ENCODE results near the gene DOK7. TPM values are rescaled to one million over a fixed set of nuclear protein-coding genes. Genes with fewer than 3 reads are reported as not detected.

Gene DOK7
- total RNA-seq, 4 donors from 2014 or later, result 0.26 to 0.45 TPM; not detected in 2

DNA sequence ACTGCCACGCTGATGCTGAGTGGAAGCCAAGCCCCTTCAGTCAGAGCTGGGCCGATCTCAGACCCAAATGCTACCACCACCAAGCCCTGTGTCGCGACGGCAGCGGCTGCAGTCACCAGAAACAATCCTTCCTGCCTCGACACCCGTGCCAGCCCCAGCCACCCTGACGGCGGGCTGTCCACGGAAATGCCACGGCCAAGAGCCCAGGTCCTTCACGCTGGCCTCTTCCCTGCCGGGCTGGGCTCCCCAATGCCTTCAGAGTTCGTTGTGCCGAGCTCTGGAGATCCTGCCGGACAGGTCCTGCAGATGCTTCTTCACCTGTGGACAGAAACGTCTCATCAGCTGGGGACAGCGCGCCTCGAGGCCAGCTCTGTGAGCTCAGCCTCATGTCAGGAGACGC, 49.6 kb downstream of the DOK7 start:
- 100% methylated on average over 2 of the region's 22 CpGs; no CpG with 5 or more reads in 1 of the 2 donors for WGBS, 2 donors
- Histone ChIP-seq H3K4me3 (no peak overlapping the region), H3K36me3 (peaks cover 25 to 98% (median 55%) of the 10 kb centered on the region in 3 donors), H3K27me3 (no peaks in the 10 kb centered on the region), H3K9me3 (no peaks in the 10 kb centered on the region), H3K4me1 (no peaks in the 10 kb centered on the region), H3K27ac (no peak overlapping the region)
- intact Hi-C loops (cut with DNase I), result no loop called here
- no peak for DNase-seq
- TF ChIP-seq, protein P1, sequence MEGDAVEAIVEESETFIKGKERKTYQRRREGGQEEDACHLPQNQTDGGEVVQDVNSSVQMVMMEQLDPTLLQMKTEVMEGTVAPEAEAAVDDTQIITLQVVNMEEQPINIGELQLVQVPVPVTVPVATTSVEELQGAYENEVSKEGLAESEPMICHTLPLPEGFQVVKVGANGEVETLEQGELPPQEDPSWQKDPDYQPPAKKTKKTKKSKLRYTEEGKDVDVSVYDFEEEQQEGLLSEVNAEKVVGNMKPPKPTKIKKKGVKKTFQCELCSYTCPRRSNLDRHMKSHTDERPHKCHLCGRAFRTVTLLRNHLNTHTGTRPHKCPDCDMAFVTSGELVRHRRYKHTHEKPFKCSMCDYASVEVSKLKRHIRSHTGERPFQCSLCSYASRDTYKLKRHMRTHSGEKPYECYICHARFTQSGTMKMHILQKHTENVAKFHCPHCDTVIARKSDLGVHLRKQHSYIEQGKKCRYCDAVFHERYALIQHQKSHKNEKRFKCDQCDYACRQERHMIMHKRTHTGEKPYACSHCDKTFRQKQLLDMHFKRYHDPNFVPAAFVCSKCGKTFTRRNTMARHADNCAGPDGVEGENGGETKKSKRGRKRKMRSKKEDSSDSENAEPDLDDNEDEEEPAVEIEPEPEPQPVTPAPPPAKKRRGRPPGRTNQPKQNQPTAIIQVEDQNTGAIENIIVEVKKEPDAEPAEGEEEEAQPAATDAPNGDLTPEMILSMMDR (IDR thresholded peaks at IDR 0.05), result no peak
- no peak for TF ChIP-seq POLR2A (IDR thresholded peaks at IDR 0.05)

DNA sequence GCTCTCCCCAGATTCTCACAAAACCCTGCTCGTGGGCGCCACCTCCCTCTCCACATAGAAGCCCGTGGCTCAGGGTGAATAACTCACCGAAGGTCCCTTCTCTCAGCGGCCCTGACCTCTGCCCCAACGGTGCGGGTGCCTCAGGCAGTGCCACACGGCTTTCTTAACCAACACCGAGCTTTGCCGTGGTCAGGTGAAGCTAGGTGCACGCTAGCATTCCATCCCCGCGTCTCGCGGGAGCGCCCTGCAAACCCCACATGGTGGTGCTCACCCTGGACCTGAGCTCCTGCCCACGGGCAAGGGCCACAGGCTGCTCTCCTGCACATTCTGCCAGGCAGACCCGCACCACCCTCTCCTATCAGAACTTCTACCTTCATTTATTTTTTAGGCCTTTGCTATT, 50.7 kb downstream of the DOK7 start:
- H3K27ac ChIP-seq, result no peak overlapping the region
- no peak overlapping the region for H3K4me3 ChIP-seq
- peaks cover 32 to 98% (median 59%) of the 10 kb centered on the region in 3 donors for H3K36me3 ChIP-seq
- H3K4me1 ChIP-seq, result no peaks in the 10 kb centered on the region
- TF ChIP-seq, protein P1 (IDR thresholded peaks at IDR 0.05), result no peak
- no peak for TF ChIP-seq POLR2A (IDR thresholded peaks at IDR 0.05)
- no peaks in the 10 kb centered on the region for H3K27me3 ChIP-seq
- no peaks in the 10 kb centered on the region for H3K9me3 ChIP-seq
- 90 to 93% methylated on average over 3 to 13 of the region's 18 CpGs for WGBS, 2 donors
- intact Hi-C loops (cut with DNase I), result no loop called here
- DNase-seq, result no peak

DNA sequence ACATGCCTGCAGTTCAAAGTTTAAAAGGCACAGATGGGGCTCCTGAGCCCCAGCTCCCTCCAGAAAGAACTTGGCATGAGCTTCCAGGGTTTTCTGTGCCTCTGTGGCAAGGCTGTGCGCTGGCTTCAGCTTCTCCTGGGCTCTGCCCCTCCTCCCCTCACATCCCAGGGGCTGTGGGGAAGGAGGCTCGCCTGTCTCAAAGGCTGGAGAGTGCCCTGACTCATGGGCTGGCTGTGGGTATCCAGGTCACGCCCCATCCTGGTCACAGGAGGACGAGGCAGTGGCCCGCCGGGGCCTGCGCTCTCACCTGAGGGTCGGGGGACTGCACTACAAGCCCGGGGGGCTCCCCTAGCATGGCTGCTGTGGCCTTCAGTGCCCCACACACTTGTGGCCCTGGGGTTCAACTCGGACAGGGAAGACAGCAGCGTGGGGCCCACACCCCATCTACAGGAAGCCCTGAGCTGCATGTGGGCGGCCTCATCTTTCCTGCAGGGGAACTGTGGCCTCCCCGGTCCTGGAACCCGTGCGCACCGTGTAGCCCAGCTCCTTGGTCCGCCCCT, 51.2 kb downstream of the DOK7 start:
- H3K36me3 ChIP-seq, result peaks cover 32 to 100% (median 63%) of the 10 kb centered on the region in 3 donors
- TF ChIP-seq, protein P1 (IDR thresholded peaks at IDR 0.05), result no peak
- no peak for TF ChIP-seq POLR2A (IDR thresholded peaks at IDR 0.05)
- H3K4me1 ChIP-seq, result no peaks in the 10 kb centered on the region
- intact Hi-C loops (cut with DNase I), result no loop called here
- no peak overlapping the region for H3K4me3 ChIP-seq
- H3K27me3 ChIP-seq, result no peaks in the 10 kb centered on the region
- no peaks in the 10 kb centered on the region for H3K9me3 ChIP-seq
- H3K27ac ChIP-seq, result no peak overlapping the region
- 36 to 84% methylated on average over 5 to 15 of the region's 17 CpGs for WGBS, 2 donors
- no peak for DNase-seq

DNA sequence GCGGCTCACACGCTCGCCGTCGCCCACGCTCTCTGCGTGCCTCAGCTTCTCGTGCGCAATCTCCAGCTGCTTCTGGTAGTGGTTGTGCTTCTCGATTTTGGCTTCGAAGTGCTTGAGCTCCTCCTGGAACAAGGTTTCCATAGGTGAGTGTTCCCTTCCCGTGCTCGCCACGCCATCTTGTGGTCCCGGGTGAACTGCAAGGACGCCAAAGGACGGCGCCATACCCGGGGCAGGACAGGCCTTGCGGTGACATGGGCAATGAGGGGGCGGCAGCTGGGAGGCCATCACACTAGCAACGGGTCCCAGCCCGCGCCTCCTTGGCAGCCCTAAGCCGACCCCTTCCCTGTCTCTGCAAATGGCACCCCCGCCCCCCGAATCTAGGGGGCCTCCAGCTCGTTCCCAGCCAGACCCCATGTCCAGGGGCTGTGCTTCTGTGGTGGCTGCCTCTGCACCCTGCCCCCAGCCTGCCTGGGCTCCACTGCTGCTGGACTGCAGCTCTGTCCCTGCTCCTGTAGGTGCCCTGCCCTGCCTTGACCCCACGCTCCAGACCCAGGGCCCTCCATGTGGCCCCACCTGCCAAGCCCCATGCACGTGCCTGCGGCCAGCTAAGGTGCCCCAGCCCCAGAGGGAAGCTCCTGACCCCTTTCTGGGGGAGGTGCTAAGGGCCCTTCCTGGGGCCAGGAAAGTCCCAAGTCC, 51.8 kb downstream of the DOK7 start:
- intact Hi-C loops (cut with DNase I), result no loop called here
- 82 to 89% methylated on average over 12 of the region's 31 CpGs for WGBS, 2 donors
- Histone ChIP-seq H3K4me1 (no peaks in the 10 kb centered on the region), H3K36me3 (peaks cover 32 to 100% (median 64%) of the 10 kb centered on the region in 3 donors), H3K27ac (no peak overlapping the region), H3K4me3 (no peak overlapping the region), H3K27me3 (no peaks in the 10 kb centered on the region), H3K9me3 (no peaks in the 10 kb centered on the region)
- no peak for DNase-seq
- no peak for TF ChIP-seq POLR2A (IDR thresholded peaks at IDR 0.05)
- TF ChIP-seq, protein P1 (IDR thresholded peaks at IDR 0.05), result peak in 1 of 6 experiments; percentile 27

DNA sequence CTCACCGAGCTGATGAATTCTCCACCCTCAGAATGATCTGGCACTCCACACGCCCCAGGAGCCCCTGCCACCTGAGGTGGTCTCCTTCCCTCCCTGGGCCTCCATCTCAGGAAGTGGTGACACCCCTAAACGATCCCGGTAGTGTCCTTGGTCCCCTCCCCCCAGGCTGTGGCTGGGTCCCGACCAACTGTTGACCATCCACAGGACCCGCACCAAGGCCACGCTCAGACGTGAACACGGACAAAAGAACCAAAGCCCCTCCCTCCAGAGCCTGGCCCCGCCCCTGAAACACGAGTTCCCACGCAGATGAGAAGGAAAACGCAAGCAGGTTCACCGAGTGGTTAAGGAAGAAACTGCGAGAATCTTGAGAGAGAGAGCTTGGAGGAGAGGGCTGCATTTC, 52.5 kb downstream of the DOK7 start:
- intact Hi-C loops (cut with DNase I), result no loop called here
- H3K9me3 ChIP-seq, result no peaks in the 10 kb centered on the region
- H3K27ac ChIP-seq, result no peak overlapping the region
- no peak for TF ChIP-seq POLR2A (IDR thresholded peaks at IDR 0.05)
- TF ChIP-seq, protein P1 (IDR thresholded peaks at IDR 0.05), result no peak
- 87 to 89% methylated on average over 3 to 9 of the region's 15 CpGs for WGBS, 2 donors
- peaks cover 32 to 100% (median 63%) of the 10 kb centered on the region in 3 donors for H3K36me3 ChIP-seq
- no peaks in the 10 kb centered on the region for H3K4me1 ChIP-seq
- DNase-seq, result no peak
- H3K4me3 ChIP-seq, result no peak overlapping the region
- no peaks in the 10 kb centered on the region for H3K27me3 ChIP-seq
